Neuronal stem cell (in vitro differentiated cells): ENCODE results near the gene ITPR1.

Experiments used
- DNase-seq: peaks from one replicate; pipeline ENCODE4 v3.0.0-alpha.2; 2013; ENCODE audit warnings: low spot score
- H2AFZ ChIP-seq: one replicate; pipeline ENCODE4 v1.6.1; 2013; ENCODE audit warnings: mild to moderate bottlenecking, low read length, inconsistent platforms
- H2AK5ac ChIP-seq: 2 replicates; pipeline ENCODE4 v1.6.1; 2013; ENCODE audit warnings: low read depth, mild to moderate bottlenecking, inconsistent platforms, low read length, moderate library complexity, mixed read lengths
- H2BK120ac ChIP-seq: 2 replicates; pipeline ENCODE4 v1.6.1; 2013; ENCODE audit warnings: low read depth, mild to moderate bottlenecking, inconsistent platforms, low read length, moderate library complexity, mixed read lengths
- H2BK12ac ChIP-seq: one replicate; pipeline ENCODE4 v1.6.1; 2013; ENCODE audit warnings: low read length, inconsistent platforms
- H2BK15ac ChIP-seq: 2 replicates; pipeline ENCODE4 v1.6.1; 2013; ENCODE audit warnings: mild to moderate bottlenecking, low read length, inconsistent platforms, mixed read lengths
- H2BK5ac ChIP-seq: one replicate; pipeline ENCODE4 v1.6.1; 2013; ENCODE audit warnings: inconsistent platforms, mild to moderate bottlenecking, low read length, moderate library complexity
- H3K14ac ChIP-seq: one replicate; pipeline ENCODE4 v1.6.1; 2013; ENCODE audit warnings: low read length, inconsistent platforms
- H3K18ac ChIP-seq: 2 replicates; pipeline ENCODE4 v1.6.1; 2013; ENCODE audit warnings: low read length, inconsistent platforms
- H3K23ac ChIP-seq: 2 replicates; pipeline ENCODE4 v1.6.1; 2013; ENCODE audit warnings: low read depth, mild to moderate bottlenecking, mixed read lengths, low read length, inconsistent platforms; ENCODE audit not compliant: poor library complexity
- H3K27ac ChIP-seq: replicated peaks from 3 replicates; pipeline ENCODE4 v1.5.1; 2013; ENCODE audit warnings: low read length, inconsistent platforms
- H3K27me3 ChIP-seq, 3 experiments: 2 replicates each; pipeline ENCODE4 v1.6.1; 2013; ENCODE audit warnings: low read length in 3 of 3, mild to moderate bottlenecking in 2 of 3, inconsistent platforms in 1 of 3, low read depth in 1 of 3, mixed read lengths in 1 of 3, moderate library complexity in 1 of 3; ENCODE audit not compliant: control insufficient read depth in 3 of 3, insufficient read depth in 3 of 3
- H3K36me3 ChIP-seq, 2 donors: replicated peaks in 1 of 2; 2 replicates each; pipeline ENCODE4 v1.6.1; 2013; ENCODE audit warnings: low read length in 2 of 2; ENCODE audit not compliant: control insufficient read depth in 2 of 2, insufficient read depth in 2 of 2
- H3K4ac ChIP-seq: 2 replicates; pipeline ENCODE4 v1.6.1; 2013; ENCODE audit warnings: inconsistent platforms, mild to moderate bottlenecking, low read length, moderate library complexity
- H3K4me1 ChIP-seq, 2 donors: 1 replicate in 1 of 2; 2 replicates in 1 of 2; pipeline ENCODE4 v1.6.1; 2013; ENCODE audit warnings: low read length in 2 of 2, low read depth in 1 of 2; ENCODE audit not compliant: control insufficient read depth in 2 of 2, insufficient read depth in 1 of 2
- H3K4me2 ChIP-seq: one replicate; pipeline ENCODE4 v1.6.1; 2013; ENCODE audit warnings: mild to moderate bottlenecking, low read length, inconsistent platforms; ENCODE audit not compliant: insufficient read depth, poor library complexity, severe bottlenecking
- H3K4me3 ChIP-seq, 2 donors: 2 replicates each; pipeline ENCODE4 v1.5.1; 2013; ENCODE audit warnings: low read length in 2 of 2, mild to moderate bottlenecking in 2 of 2, inconsistent platforms in 1 of 2, moderate library complexity in 1 of 2
- H3K79me1 ChIP-seq: one replicate; pipeline ENCODE4 v1.6.1; 2013; ENCODE audit warnings: low read depth, mild to moderate bottlenecking, inconsistent platforms, low read length, moderate library complexity
- H3K9ac ChIP-seq: one replicate; pipeline ENCODE4 v1.6.1; 2013; ENCODE audit warnings: mild to moderate bottlenecking, low read depth, low read length, inconsistent platforms; ENCODE audit not compliant: poor library complexity
- H3K9me3 ChIP-seq, 2 donors: replicated peaks in 1 of 2; 2 replicates each; pipeline versions ENCODE3 to v1.6.1; 2013; ENCODE audit warnings: low read length in 2 of 2, mild to moderate bottlenecking in 2 of 2, inconsistent platforms in 1 of 2, low read depth in 1 of 2, mixed read lengths in 1 of 2, moderate library complexity in 1 of 2; ENCODE audit not compliant: control insufficient read depth in 2 of 2, insufficient read depth in 1 of 2
- H4K8ac ChIP-seq: one replicate; pipeline ENCODE4 v1.6.1; 2013; ENCODE audit warnings: low read depth, mild to moderate bottlenecking, inconsistent platforms, low read length, moderate library complexity
- H4K91ac ChIP-seq: one replicate; pipeline ENCODE4 v1.6.1; 2013; ENCODE audit warnings: low read length, low read depth, mild to moderate bottlenecking, inconsistent platforms; ENCODE audit not compliant: poor library complexity
- WGBS, 2 donors: extraction: QIAGEN DNeasy Blood & Tissue Kit; methylation state at CpG; one replicate each; pipeline ENCODE4 v1.1.7; 2013; ENCODE audit warnings: missing lambda C conversion rate in 2 of 2, mixed read lengths in 1 of 2; ENCODE audit not compliant: insufficient read length in 2 of 2, insufficient replicate concordance in 1 of 2; ENCODE audit errors: extremely low coverage in 2 of 2; 5-methylcytosine and 5-hydroxymethylcytosine counted together

ITPR1 gene

GRCh38 chr3:4712109-4712508 lies 219.0 kb downstream of the ITPR1 start:
- H4K8ac ChIP-seq = no peak overlapping the region
- no peak overlapping the region for H4K91ac ChIP-seq
- H3K27ac ChIP-seq = no peak overlapping the region
- no peaks in the 10 kb centered on the region for H3K9me3 ChIP-seq
- no peak overlapping the region for H3K18ac ChIP-seq
- H3K23ac ChIP-seq = no peak overlapping the region
- H3K9ac ChIP-seq = no peak overlapping the region
- no peak overlapping the region for H2BK12ac ChIP-seq
- no peak overlapping the region for H2BK15ac ChIP-seq
- WGBS, 2 donors = no CpG with 5 or more reads among the region's 7 CpGs
- no peak overlapping the region for H3K4ac ChIP-seq
- H3K27me3 ChIP-seq = no peaks in the 10 kb centered on the region
- no peak overlapping the region for H2AFZ ChIP-seq
- no peak overlapping the region for H2BK120ac ChIP-seq
- no peak overlapping the region for H2BK5ac ChIP-seq
- H3K4me1 ChIP-seq = no peaks in the 10 kb centered on the region
- no peak for DNase-seq
- no peaks in the 10 kb centered on the region for H3K79me1 ChIP-seq
- H3K4me3 ChIP-seq = no peak overlapping the region
- no peak overlapping the region for H3K4me2 ChIP-seq
- H2AK5ac ChIP-seq = no peak overlapping the region
- no peak overlapping the region for H3K14ac ChIP-seq
- no peaks in the 10 kb centered on the region for H3K36me3 ChIP-seq

- Histone ChIP-seq H4K91ac (no peak overlapping the region), H4K8ac (no peak overlapping the region), H3K18ac (no peak overlapping the region), H3K4me2 (no peak overlapping the region), H2AFZ (no peak overlapping the region), H3K9me3 (no peaks in the 10 kb centered on the region), H3K14ac (no peak overlapping the region), H3K4me3 (no peak overlapping the region), H3K27me3 (no peaks in the 10 kb centered on the region), H3K4me1 (no peaks in the 10 kb centered on the region), H3K23ac (no peak overlapping the region), H3K36me3 (no peaks in the 10 kb centered on the region), H3K9ac (no peak overlapping the region), H2AK5ac (no peak overlapping the region), H2BK5ac (no peak overlapping the region), H2BK12ac (no peak overlapping the region), H2BK120ac (no peak overlapping the region), H3K79me1 (no peaks in the 10 kb centered on the region), H2BK15ac (no peak overlapping the region), H3K27ac (no peak overlapping the region), H3K4ac (no peak overlapping the region)
- no peak for DNase-seq
- no CpG with 5 or more reads among the region's 7 CpGs for WGBS, 2 donors
These were observed 220.9 kb downstream of the ITPR1 start for GRCh38 chr3:4714045-4714444.

- no peak overlapping the region for H2BK15ac ChIP-seq
- no peak overlapping the region for H2AFZ ChIP-seq
- H4K91ac ChIP-seq = no peak overlapping the region
- no peak overlapping the region for H2BK5ac ChIP-seq
- H3K79me1 ChIP-seq = no peaks in the 10 kb centered on the region
- H3K36me3 ChIP-seq = no peaks in the 10 kb centered on the region
- no peak overlapping the region for H2BK120ac ChIP-seq
- no peak overlapping the region for H2AK5ac ChIP-seq
- H3K4me3 ChIP-seq = no peak overlapping the region
- H4K8ac ChIP-seq = no peak overlapping the region
- H3K18ac ChIP-seq = no peak overlapping the region
- WGBS, 2 donors = no CpG with 5 or more reads among the region's 1 CpG
- peaks cover 0 to 3% (median 0%) of the 10 kb centered on the region in 3 experiments for H3K27me3 ChIP-seq
- no peaks in the 10 kb centered on the region for H3K4me1 ChIP-seq
- no peak overlapping the region for H3K27ac ChIP-seq
- no peak overlapping the region for H3K9ac ChIP-seq
- no peak overlapping the region for H3K4me2 ChIP-seq
- H2BK12ac ChIP-seq = no peak overlapping the region
- no peak overlapping the region for H3K4ac ChIP-seq
- H3K23ac ChIP-seq = no peak overlapping the region
- H3K9me3 ChIP-seq = no peaks in the 10 kb centered on the region
- no peak for DNase-seq
- no peak overlapping the region for H3K14ac ChIP-seq
These were observed 223.1 kb downstream of the ITPR1 start for GRCh38 chr3:4716266-4716665.

- H2BK12ac ChIP-seq = no peak overlapping the region
- no peak overlapping the region for H3K23ac ChIP-seq
- no peak overlapping the region for H2BK120ac ChIP-seq
- WGBS, 2 donors = no CpG with 5 or more reads among the region's 14 CpGs
- H3K14ac ChIP-seq = no peak overlapping the region
- H4K91ac ChIP-seq = no peak overlapping the region
- H3K4ac ChIP-seq = no peak overlapping the region
- H3K27me3 ChIP-seq = peaks cover 0 to 3% (median 0%) of the 10 kb centered on the region in 3 experiments
- H3K9ac ChIP-seq = no peak overlapping the region
- no peak overlapping the region for H2AFZ ChIP-seq
- H2BK15ac ChIP-seq = no peak overlapping the region
- no peaks in the 10 kb centered on the region for H3K9me3 ChIP-seq
- no peak overlapping the region for H4K8ac ChIP-seq
- DNase-seq = no peak
- no peak overlapping the region for H2BK5ac ChIP-seq
- H2AK5ac ChIP-seq = no peak overlapping the region
- no peaks in the 10 kb centered on the region for H3K79me1 ChIP-seq
- H3K4me3 ChIP-seq = no peak overlapping the region
- H3K4me1 ChIP-seq = no peaks in the 10 kb centered on the region
- no peak overlapping the region for H3K4me2 ChIP-seq
- no peak overlapping the region for H3K27ac ChIP-seq
- no peak overlapping the region for H3K18ac ChIP-seq
- H3K36me3 ChIP-seq = no peaks in the 10 kb centered on the region
These were observed 223.7 kb downstream of the ITPR1 start for GRCh38 chr3:4716706-4717362.
